Trophoblast cell (in vitro differentiated cells and primary cell): ENCODE results near the gene RHPN2.
A peak's percentile ranks its signal among the peaks of the same experiment; 100 is the strongest.
"Not testable (repeated sequence)": the region's sequence is repeated elsewhere in the genome, so short reads cannot be mapped to it uniquely, and the experiment has no call there.

Experiments used
- DNase-seq, 2 donors: peaks; one replicate each; pipeline ENCODE4 v3.0.0-alpha.2; 2016
- H2AFZ ChIP-seq: 2 replicates; pipeline ENCODE4 v1.6.1; 2013; ENCODE audit warnings: low read length, moderate library complexity, mild to moderate bottlenecking; ENCODE audit not compliant: insufficient read depth, poor library complexity
- H2AK5ac ChIP-seq: 2 replicates; pipeline ENCODE4 v1.6.1; 2013; ENCODE audit warnings: mild to moderate bottlenecking, low read length
- H2BK120ac ChIP-seq: 2 replicates; pipeline ENCODE4 v1.6.1; 2013; ENCODE audit warnings: low read length, mild to moderate bottlenecking, moderate library complexity; ENCODE audit not compliant: insufficient read depth, poor library complexity
- H2BK12ac ChIP-seq: 2 replicates; pipeline ENCODE4 v1.6.1; 2013; ENCODE audit warnings: mild to moderate bottlenecking, low read length, moderate library complexity
- H2BK5ac ChIP-seq: 2 replicates; pipeline ENCODE4 v1.6.1; 2013; ENCODE audit warnings: low read length, low read depth, moderate library complexity, mild to moderate bottlenecking; ENCODE audit not compliant: poor library complexity
- H3K14ac ChIP-seq: 2 replicates; pipeline ENCODE4 v1.6.1; 2013; ENCODE audit warnings: mild to moderate bottlenecking, low read length
- H3K18ac ChIP-seq: 2 replicates; pipeline ENCODE4 v1.6.1; 2013; ENCODE audit warnings: mild to moderate bottlenecking, low read length
- H3K23ac ChIP-seq: 2 replicates; pipeline ENCODE4 v1.6.1; 2013; ENCODE audit warnings: low read length
- H3K27ac ChIP-seq: 2 replicates; pipeline ENCODE4 v1.5.1; 2013; ENCODE audit warnings: low read depth, mild to moderate bottlenecking, inconsistent platforms, low read length, moderate library complexity
- H3K27me3 ChIP-seq: 2 replicates; pipeline ENCODE4 v1.6.1; 2013; ENCODE audit warnings: inconsistent platforms, mild to moderate bottlenecking, low read length, moderate library complexity; ENCODE audit not compliant: insufficient read depth
- H3K36me3 ChIP-seq, 2 experiments: 1 replicate in 1 of 2; 2 replicates in 1 of 2; pipeline ENCODE4 v1.6.1; 2013; ENCODE audit warnings: low read length in 2 of 2, mild to moderate bottlenecking in 2 of 2, moderate library complexity in 1 of 2; ENCODE audit not compliant: insufficient read depth in 2 of 2, control insufficient read depth in 1 of 2
- H3K4ac ChIP-seq: 2 replicates; pipeline ENCODE4 v1.6.1; 2013; ENCODE audit warnings: low read depth, mild to moderate bottlenecking, low read length, moderate library complexity
- H3K4me1 ChIP-seq, 2 experiments: 1 replicate in 1 of 2; 2 replicates in 1 of 2; pipeline ENCODE4 v1.6.1; 2013; ENCODE audit warnings: low read length in 2 of 2, mild to moderate bottlenecking in 2 of 2, moderate library complexity in 1 of 2; ENCODE audit not compliant: insufficient read depth in 2 of 2, control insufficient read depth in 1 of 2
- H3K4me2 ChIP-seq: 2 replicates; pipeline ENCODE4 v1.6.1; 2013; ENCODE audit warnings: inconsistent platforms, mild to moderate bottlenecking, low read length, moderate library complexity
- H3K4me3 ChIP-seq: 2 replicates; pipeline ENCODE4 v1.5.1; 2013; ENCODE audit warnings: mild to moderate bottlenecking, low read depth, low read length, inconsistent platforms
- H3K79me1 ChIP-seq: one replicate; pipeline ENCODE4 v1.6.1; 2013; ENCODE audit warnings: low read length
- H3K79me2 ChIP-seq: 2 replicates; pipeline ENCODE4 v1.6.1; 2013; ENCODE audit warnings: low read length, mild to moderate bottlenecking; ENCODE audit not compliant: control insufficient read depth, insufficient read depth, poor library complexity
- H3K9ac ChIP-seq: 2 replicates; pipeline ENCODE4 v1.6.1; 2013; ENCODE audit warnings: mild to moderate bottlenecking, low read length
- H3K9me3 ChIP-seq: 2 replicates; pipeline ENCODE4 v1.6.1; 2013; ENCODE audit warnings: low read depth, mild to moderate bottlenecking, control low read depth, inconsistent platforms, low read length; ENCODE audit not compliant: insufficient read depth
- H4K12ac ChIP-seq: 2 replicates; pipeline ENCODE4 v1.6.1; 2013; ENCODE audit warnings: low read depth, mild to moderate bottlenecking, low read length, moderate library complexity
- H4K8ac ChIP-seq: 2 replicates; pipeline ENCODE4 v1.6.1; 2013; ENCODE audit warnings: low read depth, mild to moderate bottlenecking, low read length, moderate library complexity
- H4K91ac ChIP-seq: one replicate; pipeline ENCODE4 v1.6.1; 2013; ENCODE audit warnings: low read depth, mild to moderate bottlenecking, low read length, moderate library complexity
- WGBS: extraction: QIAGEN DNeasy Blood & Tissue Kit; methylation state at CpG from one replicate; pipeline ENCODE4 v1.1.7; 2013; ENCODE audit warnings: missing lambda C conversion rate; ENCODE audit not compliant: insufficient read length, insufficient coverage; ENCODE audit errors: extremely low coverage; 5-methylcytosine and 5-hydroxymethylcytosine counted together

Gene RHPN2

GRCh38 chr19:33040994-33041827 lies 23.5 kb downstream of the RHPN2 start:
- no peak overlapping the region for H2BK12ac ChIP-seq
- peak overlapping the region; percentile 25 for H4K8ac ChIP-seq
- no peak overlapping the region for H2AFZ ChIP-seq
- H3K23ac ChIP-seq = no peak overlapping the region
- no peak overlapping the region for H3K14ac ChIP-seq
- no peak overlapping the region for H2BK5ac ChIP-seq
- no peak overlapping the region for H3K9ac ChIP-seq
- H3K18ac ChIP-seq = no peak overlapping the region
- H3K27me3 ChIP-seq = no peaks in the 10 kb centered on the region
- H3K79me2 ChIP-seq = no peaks in the 10 kb centered on the region
- no peak overlapping the region for H3K4me3 ChIP-seq
- no peak overlapping the region for H3K4ac ChIP-seq
- H3K79me1 ChIP-seq = no peaks in the 10 kb centered on the region
- no peak overlapping the region for H3K4me2 ChIP-seq
- H2AK5ac ChIP-seq = no peak overlapping the region
- DNase-seq = no peak
- peaks cover 2% of the 10 kb centered on the region for H3K9me3 ChIP-seq
- no peaks in the 10 kb centered on the region for H3K36me3 ChIP-seq
- no peak overlapping the region for H4K91ac ChIP-seq
- no peak overlapping the region for H3K27ac ChIP-seq
- no peak overlapping the region for H2BK120ac ChIP-seq
- H4K12ac ChIP-seq = no peak overlapping the region
- no peaks in the 10 kb centered on the region for H3K4me1 ChIP-seq
- WGBS = no CpG with 5 or more reads among the region's 9 CpGs

GRCh38 chr19:33039815-33040214 lies 24.9 kb downstream of the RHPN2 start:
- no peak overlapping the region for H4K12ac ChIP-seq
- DNase-seq = no peak
- H3K4me3 ChIP-seq = no peak overlapping the region
- WGBS = no CpG with 5 or more reads among the region's 1 CpG
- H3K9me3 ChIP-seq = peaks cover 2% of the 10 kb centered on the region
- no peak overlapping the region for H3K9ac ChIP-seq
- no peak overlapping the region for H3K18ac ChIP-seq
- H2AK5ac ChIP-seq = no peak overlapping the region
- no peak overlapping the region for H3K14ac ChIP-seq
- H3K79me2 ChIP-seq = no peaks in the 10 kb centered on the region
- no peak overlapping the region for H2BK120ac ChIP-seq
- H3K4me2 ChIP-seq = no peak overlapping the region
- H4K8ac ChIP-seq = no peak overlapping the region
- H3K36me3 ChIP-seq = no peaks in the 10 kb centered on the region
- H3K27ac ChIP-seq = no peak overlapping the region
- H2AFZ ChIP-seq = no peak overlapping the region
- no peak overlapping the region for H2BK12ac ChIP-seq
- H3K27me3 ChIP-seq = no peaks in the 10 kb centered on the region
- no peak overlapping the region for H3K4ac ChIP-seq
- no peak overlapping the region for H4K91ac ChIP-seq
- H3K23ac ChIP-seq = no peak overlapping the region
- no peak overlapping the region for H2BK5ac ChIP-seq
- H3K4me1 ChIP-seq = no peaks in the 10 kb centered on the region
- H3K79me1 ChIP-seq = no peaks in the 10 kb centered on the region

GRCh38 chr19:33039108-33039599 lies 25.5 kb downstream of the RHPN2 start:
- H4K8ac ChIP-seq = no peak overlapping the region
- no peak overlapping the region for H4K12ac ChIP-seq
- no peak overlapping the region for H3K9ac ChIP-seq
- no peak overlapping the region for H2AFZ ChIP-seq
- H3K27ac ChIP-seq = no peak overlapping the region
- no peaks in the 10 kb centered on the region for H3K79me2 ChIP-seq
- no peaks in the 10 kb centered on the region for H3K79me1 ChIP-seq
- H2BK5ac ChIP-seq = no peak overlapping the region
- WGBS = no CpG with 5 or more reads among the region's 10 CpGs
- H3K4me3 ChIP-seq = no peak overlapping the region
- no peaks in the 10 kb centered on the region for H3K27me3 ChIP-seq
- H3K4me1 ChIP-seq = no peaks in the 10 kb centered on the region
- no peak overlapping the region for H2BK12ac ChIP-seq
- no peak for DNase-seq
- no peak overlapping the region for H3K23ac ChIP-seq
- no peak overlapping the region for H3K4me2 ChIP-seq
- no peak overlapping the region for H3K14ac ChIP-seq
- peaks cover 2% of the 10 kb centered on the region for H3K9me3 ChIP-seq
- no peak overlapping the region for H4K91ac ChIP-seq
- peak overlapping the region; percentile 6 for H3K18ac ChIP-seq
- no peak overlapping the region for H2AK5ac ChIP-seq
- no peaks in the 10 kb centered on the region for H3K36me3 ChIP-seq
- no peak overlapping the region for H2BK120ac ChIP-seq
- H3K4ac ChIP-seq = no peak overlapping the region

GRCh38 chr19:33037168-33038025 lies 27.3 kb downstream of the RHPN2 start:
- not testable (repeated sequence) for H4K8ac ChIP-seq, H4K12ac ChIP-seq, H2BK5ac ChIP-seq, H3K4me1 ChIP-seq, H3K36me3 ChIP-seq, H3K9me3 ChIP-seq, H2AFZ ChIP-seq, H3K4me3 ChIP-seq, H3K9ac ChIP-seq, H3K4me2 ChIP-seq, H2BK120ac ChIP-seq, H3K79me1 ChIP-seq, H3K27me3 ChIP-seq, H3K4ac ChIP-seq, H3K27ac ChIP-seq, H4K91ac ChIP-seq, H3K79me2 ChIP-seq, H3K23ac ChIP-seq, DNase-seq, H2AK5ac ChIP-seq
- no CpG with 5 or more reads among the region's 18 CpGs for WGBS
- H2BK12ac ChIP-seq = peak overlapping the region; percentile 74
- H3K18ac ChIP-seq = peak overlapping the region; percentile 42
- peak overlapping the region; percentile 42 for H3K14ac ChIP-seq
